Measurements from ENCODE around the gene PTBP2. TPM values are rescaled to one million over a fixed set of nuclear protein-coding genes. Genes with fewer than 3 reads are reported as not detected.

The PTBP2 gene
- total and polyA plus RNA-seq, 2 of the 8 experiments (the other 6 are each of a cell fraction or from before 2014, with no cell fraction given), result 24.2 to 61.7 TPM

DNA sequence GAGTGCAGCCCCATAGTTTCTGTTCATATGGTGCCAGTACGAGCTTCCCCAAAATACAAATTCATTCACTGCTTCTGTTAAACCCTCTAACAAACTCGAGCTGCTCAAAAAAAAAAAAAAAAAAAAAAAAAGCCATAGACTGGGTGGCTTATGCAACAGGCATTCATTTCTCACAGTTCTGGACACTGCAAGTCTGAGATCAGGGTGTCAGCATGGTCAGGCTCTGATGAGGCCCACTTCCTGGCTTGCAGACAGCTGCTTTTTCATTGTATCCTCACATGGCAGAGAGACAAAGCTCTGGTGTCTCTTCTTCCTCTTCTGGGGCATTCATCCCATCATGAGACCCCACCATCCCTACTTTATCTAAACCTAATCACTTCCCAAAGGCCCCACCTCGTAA lies 121.6 kb downstream of the PTBP2 start (continued):
- TF ChIP-seq, protein P1, sequence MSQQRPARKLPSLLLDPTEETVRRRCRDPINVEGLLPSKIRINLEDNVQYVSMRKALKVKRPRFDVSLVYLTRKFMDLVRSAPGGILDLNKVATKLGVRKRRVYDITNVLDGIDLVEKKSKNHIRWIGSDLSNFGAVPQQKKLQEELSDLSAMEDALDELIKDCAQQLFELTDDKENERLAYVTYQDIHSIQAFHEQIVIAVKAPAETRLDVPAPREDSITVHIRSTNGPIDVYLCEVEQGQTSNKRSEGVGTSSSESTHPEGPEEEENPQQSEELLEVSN (IDR thresholded peaks at IDR 0.05), result no peak
- TF ChIP-seq, protein P2, sequence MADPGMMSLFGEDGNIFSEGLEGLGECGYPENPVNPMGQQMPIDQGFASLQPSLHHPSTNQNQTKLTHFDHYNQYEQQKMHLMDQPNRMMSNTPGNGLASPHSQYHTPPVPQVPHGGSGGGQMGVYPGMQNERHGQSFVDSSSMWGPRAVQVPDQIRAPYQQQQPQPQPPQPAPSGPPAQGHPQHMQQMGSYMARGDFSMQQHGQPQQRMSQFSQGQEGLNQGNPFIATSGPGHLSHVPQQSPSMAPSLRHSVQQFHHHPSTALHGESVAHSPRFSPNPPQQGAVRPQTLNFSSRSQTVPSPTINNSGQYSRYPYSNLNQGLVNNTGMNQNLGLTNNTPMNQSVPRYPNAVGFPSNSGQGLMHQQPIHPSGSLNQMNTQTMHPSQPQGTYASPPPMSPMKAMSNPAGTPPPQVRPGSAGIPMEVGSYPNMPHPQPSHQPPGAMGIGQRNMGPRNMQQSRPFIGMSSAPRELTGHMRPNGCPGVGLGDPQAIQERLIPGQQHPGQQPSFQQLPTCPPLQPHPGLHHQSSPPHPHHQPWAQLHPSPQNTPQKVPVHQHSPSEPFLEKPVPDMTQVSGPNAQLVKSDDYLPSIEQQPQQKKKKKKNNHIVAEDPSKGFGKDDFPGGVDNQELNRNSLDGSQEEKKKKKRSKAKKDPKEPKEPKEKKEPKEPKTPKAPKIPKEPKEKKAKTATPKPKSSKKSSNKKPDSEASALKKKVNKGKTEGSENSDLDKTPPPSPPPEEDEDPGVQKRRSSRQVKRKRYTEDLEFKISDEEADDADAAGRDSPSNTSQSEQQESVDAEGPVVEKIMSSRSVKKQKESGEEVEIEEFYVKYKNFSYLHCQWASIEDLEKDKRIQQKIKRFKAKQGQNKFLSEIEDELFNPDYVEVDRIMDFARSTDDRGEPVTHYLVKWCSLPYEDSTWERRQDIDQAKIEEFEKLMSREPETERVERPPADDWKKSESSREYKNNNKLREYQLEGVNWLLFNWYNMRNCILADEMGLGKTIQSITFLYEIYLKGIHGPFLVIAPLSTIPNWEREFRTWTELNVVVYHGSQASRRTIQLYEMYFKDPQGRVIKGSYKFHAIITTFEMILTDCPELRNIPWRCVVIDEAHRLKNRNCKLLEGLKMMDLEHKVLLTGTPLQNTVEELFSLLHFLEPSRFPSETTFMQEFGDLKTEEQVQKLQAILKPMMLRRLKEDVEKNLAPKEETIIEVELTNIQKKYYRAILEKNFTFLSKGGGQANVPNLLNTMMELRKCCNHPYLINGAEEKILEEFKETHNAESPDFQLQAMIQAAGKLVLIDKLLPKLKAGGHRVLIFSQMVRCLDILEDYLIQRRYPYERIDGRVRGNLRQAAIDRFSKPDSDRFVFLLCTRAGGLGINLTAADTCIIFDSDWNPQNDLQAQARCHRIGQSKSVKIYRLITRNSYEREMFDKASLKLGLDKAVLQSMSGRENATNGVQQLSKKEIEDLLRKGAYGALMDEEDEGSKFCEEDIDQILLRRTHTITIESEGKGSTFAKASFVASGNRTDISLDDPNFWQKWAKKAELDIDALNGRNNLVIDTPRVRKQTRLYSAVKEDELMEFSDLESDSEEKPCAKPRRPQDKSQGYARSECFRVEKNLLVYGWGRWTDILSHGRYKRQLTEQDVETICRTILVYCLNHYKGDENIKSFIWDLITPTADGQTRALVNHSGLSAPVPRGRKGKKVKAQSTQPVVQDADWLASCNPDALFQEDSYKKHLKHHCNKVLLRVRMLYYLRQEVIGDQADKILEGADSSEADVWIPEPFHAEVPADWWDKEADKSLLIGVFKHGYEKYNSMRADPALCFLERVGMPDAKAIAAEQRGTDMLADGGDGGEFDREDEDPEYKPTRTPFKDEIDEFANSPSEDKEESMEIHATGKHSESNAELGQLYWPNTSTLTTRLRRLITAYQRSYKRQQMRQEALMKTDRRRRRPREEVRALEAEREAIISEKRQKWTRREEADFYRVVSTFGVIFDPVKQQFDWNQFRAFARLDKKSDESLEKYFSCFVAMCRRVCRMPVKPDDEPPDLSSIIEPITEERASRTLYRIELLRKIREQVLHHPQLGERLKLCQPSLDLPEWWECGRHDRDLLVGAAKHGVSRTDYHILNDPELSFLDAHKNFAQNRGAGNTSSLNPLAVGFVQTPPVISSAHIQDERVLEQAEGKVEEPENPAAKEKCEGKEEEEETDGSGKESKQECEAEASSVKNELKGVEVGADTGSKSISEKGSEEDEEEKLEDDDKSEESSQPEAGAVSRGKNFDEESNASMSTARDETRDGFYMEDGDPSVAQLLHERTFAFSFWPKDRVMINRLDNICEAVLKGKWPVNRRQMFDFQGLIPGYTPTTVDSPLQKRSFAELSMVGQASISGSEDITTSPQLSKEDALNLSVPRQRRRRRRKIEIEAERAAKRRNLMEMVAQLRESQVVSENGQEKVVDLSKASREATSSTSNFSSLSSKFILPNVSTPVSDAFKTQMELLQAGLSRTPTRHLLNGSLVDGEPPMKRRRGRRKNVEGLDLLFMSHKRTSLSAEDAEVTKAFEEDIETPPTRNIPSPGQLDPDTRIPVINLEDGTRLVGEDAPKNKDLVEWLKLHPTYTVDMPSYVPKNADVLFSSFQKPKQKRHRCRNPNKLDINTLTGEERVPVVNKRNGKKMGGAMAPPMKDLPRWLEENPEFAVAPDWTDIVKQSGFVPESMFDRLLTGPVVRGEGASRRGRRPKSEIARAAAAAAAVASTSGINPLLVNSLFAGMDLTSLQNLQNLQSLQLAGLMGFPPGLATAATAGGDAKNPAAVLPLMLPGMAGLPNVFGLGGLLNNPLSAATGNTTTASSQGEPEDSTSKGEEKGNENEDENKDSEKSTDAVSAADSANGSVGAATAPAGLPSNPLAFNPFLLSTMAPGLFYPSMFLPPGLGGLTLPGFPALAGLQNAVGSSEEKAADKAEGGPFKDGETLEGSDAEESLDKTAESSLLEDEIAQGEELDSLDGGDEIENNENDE (IDR thresholded peaks at IDR 0.05; ENCODE audit: insufficient replicate concordance, low read length), result no peak
- TF ChIP-seq NANOG (IDR thresholded peaks at IDR 0.05; ENCODE audit: insufficient read depth, low read depth, low read length, poor library complexity, severe bottlenecking), result no peak

All from H1 (cell line).